GM21390 (cell line): ENCODE results near the gene EPHB2.

ENCODE experiments used
- ATAC-seq: cut with Tn5 transposase; IDR thresholded peaks from one replicate; pipeline ENCODE4 v1.9.1; 2021; ENCODE audit not compliant: unreplicated experiment

EPHB2 gene

GRCh38 chr1:22852144-22852655 is 141.6 kb downstream of the EPHB2 start:
- ATAC-seq = no peak

GRCh38 chr1:22853651-22854185 is 143.1 kb downstream of the EPHB2 start:
- ATAC-seq = no peak

DNA sequence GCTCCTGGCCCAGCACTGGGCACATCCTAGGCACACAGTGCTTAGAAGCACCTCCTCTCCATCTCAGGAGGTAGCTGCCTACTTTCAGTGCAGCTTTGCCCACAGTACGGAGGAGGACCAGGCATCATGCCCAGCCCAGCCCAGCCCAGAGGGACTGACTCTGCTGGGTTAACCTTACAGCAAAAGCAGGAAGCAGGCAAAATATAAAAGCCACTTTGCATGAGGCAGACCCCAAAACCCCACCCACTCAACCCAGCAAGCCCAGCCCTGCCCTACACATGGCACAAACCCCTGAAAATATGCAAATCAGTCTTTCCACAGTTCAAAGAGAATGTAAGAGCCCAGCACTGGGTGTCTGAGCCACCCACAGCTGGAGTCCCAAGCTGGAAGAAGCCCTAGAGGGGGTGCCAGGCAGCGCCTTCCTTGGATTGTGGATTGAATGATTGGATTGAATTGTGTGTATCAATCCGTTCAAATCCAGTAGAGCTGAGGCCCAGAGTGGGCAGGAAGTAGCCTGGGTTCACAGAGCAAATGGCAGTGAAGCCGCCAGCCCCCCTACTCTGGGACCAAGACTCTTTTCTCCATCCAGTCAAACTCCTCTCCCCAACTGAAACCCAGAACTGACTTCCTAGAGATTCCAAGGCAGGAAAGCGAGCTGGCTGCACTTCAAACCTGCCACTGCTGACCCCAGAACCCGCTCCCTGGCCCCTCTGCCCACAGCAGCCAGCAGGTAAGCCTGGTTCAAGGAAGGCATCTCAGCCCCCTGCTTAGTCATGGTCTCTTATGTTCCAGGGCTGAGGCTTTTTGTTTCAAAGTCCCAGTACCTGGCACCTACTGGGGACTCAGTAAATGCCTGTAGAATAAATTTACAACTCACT is 144.3 kb downstream of the EPHB2 start:
- ATAC-seq = peak; percentile 57

DNA sequence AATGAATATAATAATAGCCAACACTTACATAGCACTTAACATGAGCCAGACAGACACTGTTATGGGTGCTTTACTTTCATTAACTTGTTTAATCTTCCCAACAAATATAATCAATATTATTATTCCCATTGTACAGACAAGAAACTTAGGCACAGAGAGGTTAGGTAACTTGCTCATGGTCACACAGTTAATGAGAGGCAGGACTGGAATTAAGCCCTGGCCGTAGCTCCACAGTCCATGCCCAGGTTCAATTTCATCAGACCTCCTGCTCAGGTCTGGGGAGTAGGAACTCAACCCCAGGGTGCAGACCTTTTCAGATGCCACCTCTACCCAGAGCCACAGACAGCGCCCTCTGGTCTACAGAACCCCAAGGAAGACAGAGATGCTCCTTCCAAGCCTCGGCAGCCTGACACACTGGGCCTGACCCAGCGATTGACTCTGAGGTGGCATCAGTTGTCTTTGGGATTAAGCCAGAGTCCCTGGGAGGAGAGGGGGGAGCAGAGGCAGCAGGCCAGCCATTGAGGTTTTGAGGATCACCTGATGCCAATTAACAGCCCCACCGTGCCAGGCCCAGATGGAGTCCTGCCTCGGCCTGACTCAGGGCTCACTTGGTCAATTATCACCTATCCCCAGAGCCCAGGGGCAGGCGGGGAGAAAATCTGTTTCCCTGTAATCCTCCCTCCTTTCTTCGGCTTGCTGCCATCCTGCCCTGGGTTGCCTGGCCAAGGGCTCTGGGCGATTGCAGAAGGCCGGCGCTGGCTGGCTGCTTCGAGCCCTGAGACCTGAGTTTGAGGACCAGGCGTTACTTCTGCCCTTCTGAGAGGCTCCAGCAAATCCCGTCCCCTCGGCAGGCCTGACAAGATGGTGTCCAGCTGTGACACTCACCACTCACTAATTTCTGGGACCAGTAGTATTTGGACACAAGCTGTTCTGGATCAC is 145.3 kb downstream of the EPHB2 start:
- no peak for ATAC-seq

DNA sequence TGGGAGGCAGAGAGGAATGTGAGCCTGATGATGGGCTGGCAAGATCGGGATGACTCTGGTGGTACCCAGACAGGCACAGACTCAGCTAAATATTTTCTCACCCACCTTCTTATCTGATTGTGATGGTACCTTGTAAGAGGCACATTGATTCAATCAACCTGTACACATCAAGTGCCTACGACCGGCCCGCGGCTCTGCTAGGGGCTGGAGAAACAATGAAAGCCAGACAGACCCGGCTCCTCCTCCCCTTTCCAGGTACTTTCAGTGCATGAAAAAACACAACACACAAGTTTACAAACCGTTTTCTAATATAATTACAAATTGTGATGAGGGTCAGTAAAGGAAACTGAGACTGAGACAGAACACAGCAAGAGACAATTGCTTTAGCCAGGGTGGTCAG is 147.0 kb downstream of the EPHB2 start:
- ATAC-seq = no peak

GRCh38 chr1:22860414-22860800 is 149.8 kb downstream of the EPHB2 start:
- ATAC-seq = no peak

- no peak for ATAC-seq
These were observed 150.3 kb downstream of the EPHB2 start for GRCh38 chr1:22860883-22861385.

DNA sequence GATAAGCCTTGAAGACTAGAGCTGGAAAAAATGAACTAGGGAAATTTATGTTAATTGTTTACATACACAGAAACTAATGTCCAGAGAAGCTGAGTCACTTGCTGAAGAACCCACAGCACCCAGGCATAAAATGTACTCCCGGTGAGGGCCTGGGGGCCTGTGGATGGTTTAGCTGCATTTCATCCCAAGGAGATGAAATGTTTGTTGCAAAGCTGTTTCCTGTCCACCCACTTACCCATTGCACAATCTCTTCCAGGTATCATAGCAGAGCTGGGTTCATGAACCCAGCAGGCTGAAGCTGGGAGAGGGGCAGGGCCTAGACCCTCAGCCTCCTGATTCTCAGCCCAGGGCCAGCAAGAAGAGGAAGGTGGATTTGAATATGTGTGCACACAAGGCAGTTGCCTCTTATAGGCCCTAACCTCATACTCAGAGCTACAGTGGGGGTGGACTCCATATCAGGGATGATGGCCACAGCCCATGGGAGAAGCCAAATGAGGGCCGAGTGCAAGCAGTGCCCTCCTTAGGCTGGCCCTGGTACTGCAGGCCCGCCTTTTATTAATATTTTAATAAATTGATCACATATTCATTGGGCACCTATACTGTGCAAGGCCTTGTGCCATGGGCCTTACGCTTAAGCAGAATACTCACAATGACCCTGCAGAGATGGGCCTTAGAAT is 151.3 kb downstream of the EPHB2 start:
- no peak for ATAC-seq

DNA sequence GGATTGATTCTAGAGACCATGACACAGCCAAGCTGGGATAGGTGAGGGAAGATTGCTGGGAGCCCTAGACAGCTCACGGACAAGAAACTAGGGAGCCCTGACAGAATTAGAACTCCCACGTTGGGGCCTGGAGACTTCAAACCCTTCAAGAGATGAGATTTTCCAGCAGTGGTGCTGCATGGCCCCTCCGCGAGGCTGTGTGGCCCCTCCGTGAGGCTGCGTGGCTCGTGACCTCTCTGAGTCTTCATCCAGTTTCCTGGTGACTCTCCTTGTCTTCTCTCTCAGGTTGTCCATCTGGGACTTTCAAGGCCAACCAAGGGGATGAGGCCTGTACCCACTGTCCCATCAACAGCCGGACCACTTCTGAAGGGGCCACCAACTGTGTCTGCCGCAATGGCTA is 152.1 kb downstream of the EPHB2 start:
- no peak for ATAC-seq

GRCh38 chr1:22863766-22864165 is 153.1 kb downstream of the EPHB2 start:
- no peak for ATAC-seq

DNA sequence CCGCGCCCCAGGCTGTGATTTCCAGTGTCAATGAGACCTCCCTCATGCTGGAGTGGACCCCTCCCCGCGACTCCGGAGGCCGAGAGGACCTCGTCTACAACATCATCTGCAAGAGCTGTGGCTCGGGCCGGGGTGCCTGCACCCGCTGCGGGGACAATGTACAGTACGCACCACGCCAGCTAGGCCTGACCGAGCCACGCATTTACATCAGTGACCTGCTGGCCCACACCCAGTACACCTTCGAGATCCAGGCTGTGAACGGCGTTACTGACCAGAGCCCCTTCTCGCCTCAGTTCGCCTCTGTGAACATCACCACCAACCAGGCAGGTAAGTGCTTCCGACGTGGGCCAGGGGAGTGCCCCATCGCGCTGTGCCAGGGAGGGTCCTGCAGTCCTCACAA is 154.2 kb downstream of the EPHB2 start:
- ATAC-seq = no peak

- ATAC-seq = no peak
These were observed 155.1 kb downstream of the EPHB2 start for GRCh38 chr1:22865736-22866135.

- no peak for ATAC-seq
These were observed 156.2 kb downstream of the EPHB2 start for GRCh38 chr1:22866868-22867267.

DNA sequence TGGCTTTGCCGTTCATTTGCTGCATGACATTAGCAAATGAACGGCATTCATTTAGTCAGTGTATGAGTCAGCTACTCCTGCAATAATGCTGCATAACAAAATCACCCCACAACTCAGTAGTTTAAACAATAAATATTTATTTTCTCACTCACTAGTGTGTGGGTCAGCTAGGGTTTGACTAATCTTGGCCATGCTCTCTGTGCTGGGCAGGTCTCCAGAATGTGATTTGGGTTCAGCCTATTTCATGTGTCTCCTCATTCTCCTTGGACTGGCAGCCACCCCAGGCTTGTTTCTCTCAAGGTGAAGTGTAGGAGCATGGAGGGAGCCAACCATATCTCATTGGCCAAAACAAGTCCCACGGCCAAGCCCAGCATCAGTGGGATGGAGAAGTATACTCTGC is 157.7 kb downstream of the EPHB2 start:
- no peak for ATAC-seq

DNA sequence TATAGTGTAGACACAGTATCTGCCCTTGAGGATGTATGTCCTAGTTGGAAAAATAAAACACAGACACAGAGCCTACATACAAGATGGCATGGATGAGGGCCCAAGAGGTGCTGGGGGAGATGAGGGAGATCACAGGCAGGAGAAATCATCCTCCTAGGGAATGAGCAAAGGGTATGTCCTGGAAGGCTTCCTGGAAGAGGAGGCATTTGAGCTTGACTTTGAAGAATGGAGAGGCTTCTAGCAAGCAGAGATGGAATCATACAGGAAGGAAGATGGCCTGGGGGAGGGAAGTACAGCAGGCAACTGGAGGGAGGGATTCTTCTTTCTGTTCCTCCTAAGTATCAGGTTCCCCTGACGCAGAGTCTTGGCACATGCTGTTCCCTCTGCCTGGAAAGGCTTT is 158.7 kb downstream of the EPHB2 start:
- ATAC-seq = no peak

GRCh38 chr1:22870201-22870871 is 159.7 kb downstream of the EPHB2 start:
- no peak for ATAC-seq

- ATAC-seq = no peak
These were observed 162.5 kb downstream of the EPHB2 start for GRCh38 chr1:22872981-22873664.

- ATAC-seq = no peak
These were observed 164.1 kb downstream of the EPHB2 start for GRCh38 chr1:22874785-22875184.

DNA sequence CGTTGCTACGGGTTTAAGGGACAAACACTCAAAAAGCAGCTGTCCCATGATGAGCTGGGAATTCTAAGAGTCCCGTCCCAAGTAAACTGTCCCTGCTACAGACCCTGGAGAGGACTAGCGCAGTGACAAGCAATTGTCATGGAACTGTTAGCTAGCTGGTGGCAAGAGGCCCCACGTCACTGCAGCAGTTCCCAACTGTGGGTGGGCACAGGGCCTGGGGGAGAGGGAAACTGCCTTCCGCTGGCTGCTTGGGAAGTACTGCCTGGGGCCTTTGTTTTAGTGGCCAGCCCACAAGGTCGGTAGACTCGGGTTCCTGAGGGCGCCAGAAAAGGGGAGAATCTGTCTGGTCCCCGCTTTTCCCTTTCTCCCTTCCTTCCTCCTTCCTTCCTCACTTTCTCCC is 164.6 kb downstream of the EPHB2 start:
- no peak for ATAC-seq

- ATAC-seq = no peak
These were observed 165.2 kb downstream of the EPHB2 start for GRCh38 chr1:22875841-22876240.
